Measurements from ENCODE around the gene HOXD11.

GRCh38 chr2:176096243-176096985 is 10.7 kb upstream of the HOXD11 start:
- TF ChIP-seq CTCF (IDR thresholded peaks at IDR 0.05): no peak
- TF ChIP-seq FOXJ3 (CRISPR knock-in tag; IDR thresholded peaks at IDR 0.05; ENCODE audit: borderline replicate concordance): no peak
- TF ChIP-seq SP1 (CRISPR knock-in tag; conservative IDR thresholded peaks at IDR 0.05): no peak
- no peak for TF ChIP-seq USF2 (CRISPR knock-in tag; IDR thresholded peaks at IDR 0.05)
- no peak for TF ChIP-seq USF1 (CRISPR knock-in tag; IDR thresholded peaks at IDR 0.05)
- TF ChIP-seq PREB (CRISPR knock-in tag; IDR thresholded peaks at IDR 0.05; ENCODE audit: borderline replicate concordance): no peak
- no peak for TF ChIP-seq ZNF232 (CRISPR knock-in tag; IDR thresholded peaks at IDR 0.05)
- TF ChIP-seq AFF4 (CRISPR knock-in tag; IDR thresholded peaks at IDR 0.05; ENCODE audit: borderline replicate concordance): no peak
- TF ChIP-seq FOXK1 (CRISPR knock-in tag; IDR thresholded peaks at IDR 0.05): no peak
- TF ChIP-seq CREM (CRISPR knock-in tag; IDR thresholded peaks at IDR 0.05): no peak
- TF ChIP-seq GABPB1 (CRISPR knock-in tag; IDR thresholded peaks at IDR 0.05): no peak
- TF ChIP-seq TCF7 (CRISPR knock-in tag; IDR thresholded peaks at IDR 0.05; ENCODE audit: low read depth): no peak

All from WTC11 (cell line).